HG02610 (cell line): ENCODE measurements around the gene CHD3.

Experiments
- ATAC-seq: cut with Tn5 transposase; IDR thresholded peaks from one replicate; pipeline ENCODE4 v1.9.1; 2021; ENCODE audit warnings: mild to moderate bottlenecking, moderate library complexity; ENCODE audit not compliant: unreplicated experiment

Gene CHD3

GRCh38 chr17:7864995-7865650 is 23.5 kb upstream of the CHD3 start:
- no peak for ATAC-seq

DNA sequence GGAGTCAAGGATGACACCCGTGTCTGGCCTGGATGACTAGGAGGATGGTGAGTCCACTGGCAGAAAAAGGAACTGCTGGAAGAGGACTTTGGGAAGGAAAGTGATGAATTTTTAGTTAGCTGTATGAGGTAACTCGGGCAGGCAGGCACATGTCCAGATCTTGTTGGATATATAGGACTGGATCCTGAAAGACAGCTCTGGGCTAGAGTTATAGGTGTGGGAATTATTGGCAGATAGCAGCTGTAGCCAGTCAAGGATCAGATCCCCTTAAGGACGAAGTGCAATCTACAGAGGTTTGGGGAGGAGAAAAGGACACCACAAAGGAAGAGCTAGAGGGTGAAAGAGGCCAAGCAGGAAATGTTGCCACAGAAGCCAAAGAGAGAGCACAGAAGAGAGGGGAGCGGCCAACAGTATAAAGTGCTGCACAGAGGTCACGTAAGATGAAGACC is 20.7 kb upstream of the CHD3 start:
- no peak for ATAC-seq

DNA sequence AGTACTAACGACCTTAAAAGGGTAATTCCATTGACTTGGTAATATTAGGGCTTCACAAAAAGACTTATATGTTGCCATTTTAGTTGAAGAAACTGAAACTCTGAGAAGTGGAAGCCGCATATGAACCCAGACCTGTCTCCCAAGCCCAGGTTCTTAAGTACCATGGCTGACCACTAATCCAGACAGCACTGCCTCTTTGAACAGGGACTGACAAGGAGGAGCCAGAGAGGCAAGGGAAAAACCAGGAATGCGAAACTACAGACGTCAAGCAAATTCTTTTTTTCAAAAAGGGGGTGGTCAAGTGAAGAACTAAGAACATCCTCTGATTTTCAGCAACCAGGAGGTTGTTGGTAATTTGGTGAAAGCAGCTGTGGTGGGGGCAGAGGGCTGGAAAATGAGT is 15.5 kb upstream of the CHD3 start:
- no peak for ATAC-seq

DNA sequence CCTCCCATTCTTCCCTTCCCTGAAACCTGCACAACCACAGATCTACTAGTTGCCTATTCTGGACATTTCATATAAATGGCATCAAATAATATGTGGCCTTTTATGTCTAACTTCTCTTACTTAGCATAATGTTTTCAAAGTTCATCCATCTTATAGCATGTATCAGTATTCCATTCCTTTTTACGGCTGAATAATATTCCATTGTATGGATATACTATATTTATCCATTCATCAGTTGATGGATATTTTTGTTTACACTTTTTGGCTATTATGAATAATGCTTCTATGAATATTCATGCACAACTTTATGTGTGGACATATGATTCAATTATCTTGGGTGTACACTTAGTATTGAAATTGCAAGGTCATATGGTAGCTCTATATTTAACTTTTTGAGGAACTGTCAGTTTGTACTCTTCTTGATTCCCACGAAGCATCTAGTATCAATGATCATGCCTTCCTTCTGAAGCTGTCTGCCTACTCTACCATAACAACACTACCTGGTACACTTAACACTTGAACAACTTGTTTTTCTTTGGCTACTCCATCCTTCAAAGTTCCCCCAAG is 12.7 kb upstream of the CHD3 start:
- no peak for ATAC-seq

GRCh38 chr17:7878234-7878633 is 10.4 kb upstream of the CHD3 start:
- ATAC-seq: no peak

DNA sequence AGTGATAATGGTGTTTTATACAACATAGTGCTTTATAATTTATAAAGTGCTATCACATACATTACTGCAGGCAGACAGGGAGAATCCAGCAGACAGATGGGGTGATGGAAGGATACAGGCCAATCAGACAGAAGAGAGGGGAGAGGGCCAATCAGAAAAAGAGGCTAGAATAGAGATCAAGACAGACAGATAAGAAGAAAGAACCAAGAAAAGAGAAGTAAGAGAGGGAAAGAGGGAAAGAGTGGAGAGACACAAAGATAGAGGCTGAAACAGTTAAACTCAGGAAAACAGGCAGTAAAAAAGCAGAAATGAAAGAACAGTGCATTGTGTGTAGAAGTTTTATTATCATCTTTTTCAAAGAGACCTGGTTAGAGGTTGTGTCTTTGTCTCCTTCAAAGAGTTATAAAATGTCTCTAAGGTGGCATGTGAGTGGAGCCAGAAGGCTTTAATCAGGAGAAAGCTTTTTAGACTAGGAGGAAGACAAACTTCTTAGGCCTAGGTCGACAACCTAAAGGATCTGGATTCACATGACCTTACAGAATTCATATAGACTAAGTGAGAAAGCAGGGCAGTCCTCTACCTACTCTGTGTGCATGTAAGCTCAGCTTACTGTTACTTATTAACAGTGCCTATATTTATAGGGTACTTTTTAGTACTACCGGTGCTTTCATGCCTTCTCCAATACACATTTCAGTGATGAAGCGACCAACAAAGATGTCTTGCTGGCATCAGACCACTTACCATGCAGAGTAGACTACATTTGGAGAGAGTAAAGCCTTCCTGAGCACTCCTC is 8.3 kb upstream of the CHD3 start:
- ATAC-seq: no peak

GRCh38 chr17:7881276-7882054 is 7.1 kb upstream of the CHD3 start:
- no peak for ATAC-seq

DNA sequence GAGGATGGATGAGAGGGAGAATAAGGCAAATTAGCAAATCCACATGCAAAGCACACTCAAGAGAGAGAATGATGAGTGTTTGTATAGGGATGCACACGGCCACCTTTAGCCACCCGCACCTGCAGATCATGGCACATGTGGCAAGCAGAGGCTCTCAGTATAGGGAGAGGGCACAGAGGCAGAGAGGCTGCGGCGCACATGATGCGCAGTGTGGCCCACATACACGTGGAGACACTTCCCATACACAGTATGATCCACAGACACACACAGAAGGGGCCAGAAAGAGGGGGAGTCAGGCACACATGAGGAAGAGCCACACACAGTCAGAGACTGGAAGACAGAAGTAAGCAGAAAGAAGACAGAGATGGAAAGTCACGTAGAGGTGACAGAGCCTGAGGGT is 6.5 kb upstream of the CHD3 start:
- no peak for ATAC-seq

DNA sequence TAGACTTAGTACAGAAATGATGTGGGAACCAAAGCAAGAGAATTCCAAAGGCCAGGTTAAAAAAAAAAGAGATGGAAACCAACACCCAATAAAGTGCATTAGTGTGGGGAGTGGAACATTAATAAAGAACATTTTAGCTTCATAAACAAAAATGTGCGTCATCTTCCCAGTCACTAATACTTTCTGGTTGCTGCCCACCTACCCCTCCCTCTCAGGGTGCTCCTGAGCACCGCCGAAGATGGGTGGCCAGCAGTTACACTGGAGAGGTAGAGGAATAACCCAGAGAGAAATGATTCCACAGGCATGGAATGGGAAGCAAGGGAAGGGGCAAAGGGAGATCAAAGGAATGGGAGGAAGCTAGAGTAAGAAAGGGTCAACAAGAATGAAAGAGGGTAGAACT is 6.0 kb upstream of the CHD3 start:
- no peak for ATAC-seq

- ATAC-seq: no peak
Measured at GRCh38 chr17:7883781-7884386, 4.7 kb upstream of the CHD3 start.

DNA sequence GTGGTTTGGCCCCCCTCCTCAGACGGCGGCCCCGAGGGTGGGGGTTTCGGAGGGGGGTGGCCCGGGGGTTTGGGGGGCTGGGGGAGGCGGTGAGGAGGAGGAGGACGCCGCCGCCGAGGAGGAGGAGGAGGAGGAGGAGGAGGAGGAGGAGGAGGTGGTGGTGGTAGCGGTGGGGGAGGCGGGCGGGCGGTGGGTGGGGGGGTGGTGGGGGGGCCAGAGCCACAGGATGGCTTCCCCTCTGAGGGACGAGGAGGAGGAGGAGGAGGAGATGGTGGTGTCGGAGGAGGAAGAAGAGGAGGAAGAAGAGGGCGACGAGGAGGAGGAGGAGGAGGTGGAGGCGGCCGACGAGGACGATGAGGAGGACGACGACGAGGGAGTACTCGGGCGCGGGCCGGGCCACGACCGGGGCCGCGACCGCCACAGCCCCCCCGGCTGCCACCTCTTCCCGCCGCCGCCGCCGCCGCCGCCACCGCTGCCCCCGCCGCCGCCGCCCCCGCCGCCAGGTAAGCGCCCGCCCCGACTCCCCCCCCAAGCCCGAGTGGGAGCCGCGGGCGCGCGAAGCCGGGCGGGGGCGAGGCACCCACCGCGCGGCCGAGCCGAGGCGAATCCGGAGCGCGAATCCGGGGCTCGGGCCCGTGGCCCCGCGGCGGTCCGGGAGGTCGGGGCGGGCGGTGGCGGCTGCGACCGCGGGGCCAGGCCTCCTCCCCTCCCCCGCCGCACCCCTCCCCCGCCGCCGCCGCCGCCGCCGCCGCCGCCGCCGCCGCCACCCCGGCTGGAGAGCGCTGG is 3.8 kb upstream of the CHD3 start:
- no peak for ATAC-seq

DNA sequence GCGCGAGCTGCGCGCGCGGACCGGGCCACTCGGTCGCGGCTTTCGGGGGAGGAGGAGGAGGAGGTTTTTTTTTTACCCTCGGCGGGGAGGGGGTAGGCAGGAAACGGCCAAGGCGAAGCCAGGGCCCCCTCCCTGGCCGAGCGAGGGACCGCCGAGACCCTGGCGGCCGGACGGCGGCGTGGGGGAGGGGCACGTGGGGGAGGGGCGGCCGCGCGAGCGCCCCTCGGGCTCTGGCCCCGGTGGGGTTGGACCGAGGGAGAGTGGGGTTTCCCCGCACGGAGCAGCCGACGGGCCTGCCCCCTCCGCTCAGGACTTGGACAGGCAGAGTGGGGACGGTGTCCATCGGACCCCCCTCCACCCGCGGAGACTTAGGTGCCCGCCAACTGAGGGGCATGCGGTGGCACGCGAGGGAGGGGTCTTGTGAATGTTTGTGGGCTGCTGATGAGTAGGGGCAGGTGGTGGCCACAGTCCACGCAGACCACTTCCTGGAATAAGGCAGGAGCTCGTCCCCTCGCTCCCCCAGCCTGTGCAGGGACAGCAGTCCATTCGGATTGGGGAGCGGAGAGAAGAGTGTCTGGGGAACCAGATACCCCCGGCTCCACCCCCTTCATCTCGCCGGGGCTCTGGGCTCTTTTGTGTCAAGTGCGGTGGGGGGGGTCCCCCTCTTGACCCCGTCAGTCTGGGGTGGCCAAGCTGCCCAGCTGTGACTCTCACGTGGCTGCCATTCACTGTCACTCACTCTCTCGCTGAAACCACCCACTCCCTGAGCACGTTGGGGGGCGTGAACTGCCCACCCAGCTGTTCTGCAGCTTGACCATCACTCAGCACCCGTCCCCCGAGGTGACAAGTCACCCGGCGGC is 3.0 kb upstream of the CHD3 start:
- ATAC-seq: no peak

DNA sequence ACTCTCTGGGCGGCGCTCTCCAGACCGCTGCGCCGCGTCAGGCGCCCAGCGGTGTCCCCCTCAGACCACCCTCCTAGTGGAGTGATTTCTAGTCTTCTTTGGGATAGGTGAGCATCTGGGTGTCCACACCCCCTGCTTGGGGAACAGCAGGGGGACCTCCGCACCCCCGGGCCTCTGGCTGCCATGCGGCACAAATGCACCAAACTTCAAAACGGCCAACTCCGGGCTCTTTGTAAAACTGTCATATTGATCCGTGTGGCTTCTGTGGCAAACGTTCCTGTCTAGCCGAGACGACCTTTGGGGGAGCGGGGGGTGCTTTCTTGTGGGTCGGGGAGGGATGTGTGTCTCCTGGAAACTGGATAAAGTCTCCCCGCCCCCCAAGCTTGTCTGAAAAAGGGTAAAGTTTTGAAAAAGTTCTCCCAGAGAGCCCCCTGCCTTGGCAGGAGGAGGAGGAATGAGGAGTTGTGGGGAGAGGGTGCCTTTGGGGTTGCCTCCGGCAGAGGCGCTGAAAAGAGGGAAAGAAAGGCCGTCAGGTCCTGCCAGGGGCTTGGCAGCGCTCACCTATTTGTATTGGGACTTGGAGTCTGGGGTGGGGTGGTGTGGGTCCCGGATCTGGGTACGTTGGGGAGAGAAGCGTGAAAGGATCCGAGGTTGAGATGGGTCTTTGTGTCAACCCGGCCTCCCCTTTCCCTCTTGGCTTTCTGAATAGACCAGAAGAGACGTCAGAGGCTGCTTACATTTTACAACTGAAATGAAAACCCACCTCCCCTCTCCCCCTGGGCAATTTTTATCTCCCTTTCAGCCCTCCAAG is 2.2 kb upstream of the CHD3 start:
- no peak for ATAC-seq

DNA sequence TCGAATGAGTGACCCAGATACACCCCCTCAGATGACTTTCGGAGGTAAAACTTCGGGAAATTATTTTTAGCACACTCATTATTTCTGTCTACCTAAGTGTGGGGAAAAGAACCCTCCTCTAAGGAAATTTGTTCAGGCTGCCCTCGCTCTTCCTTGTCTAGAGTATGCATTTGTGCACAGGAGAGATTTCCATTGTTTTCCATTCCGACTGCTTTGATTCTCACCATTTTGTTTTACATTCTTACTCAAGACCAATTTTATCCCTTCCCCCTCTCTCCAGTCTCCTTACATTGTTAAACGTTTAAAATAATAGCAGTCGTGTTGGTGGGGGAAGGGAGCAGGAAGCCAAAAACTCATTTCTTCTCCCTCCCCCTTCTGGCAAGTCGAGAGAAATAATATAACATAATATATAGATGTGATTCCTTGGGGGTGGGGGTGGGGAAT is 1.5 kb upstream of the CHD3 start:
- no peak for ATAC-seq

- peak; percentile 58 for ATAC-seq
Measured at GRCh38 chr17:7887482-7888183, 956 bp upstream of the CHD3 start.

GRCh38 chr17:7889166-7889955 is 772 bp downstream of the CHD3 start:
- no peak for ATAC-seq
